GM10847 (cell line): ENCODE results near the gene SMIM44.

Experiments used
- POLR2A ChIP-seq: IDR thresholded peaks from 2 replicates; pipeline ENCODE4 v1.6.1; 2011; ENCODE audit not compliant: insufficient read length; ENCODE audit errors: extremely low read depth

The SMIM44 gene

DNA sequence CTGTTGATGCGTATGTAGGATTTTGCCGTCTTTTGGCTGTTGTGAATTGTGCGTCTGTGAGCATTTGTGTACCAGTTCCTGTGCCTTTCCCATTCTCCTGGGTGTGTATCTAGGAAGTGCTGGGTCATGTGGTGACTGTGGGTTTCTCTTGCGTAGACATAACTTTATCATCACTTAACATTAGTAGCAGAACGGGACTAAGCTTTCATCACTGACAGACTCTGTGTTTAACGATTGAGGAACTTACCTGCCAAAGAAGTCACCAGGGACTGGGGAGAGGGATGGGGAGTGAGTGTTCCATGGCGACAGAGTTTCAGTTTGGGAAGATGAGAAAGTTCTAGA lies 37.8 kb upstream of the SMIM44 start:
- no peak for TF ChIP-seq POLR2A

DNA sequence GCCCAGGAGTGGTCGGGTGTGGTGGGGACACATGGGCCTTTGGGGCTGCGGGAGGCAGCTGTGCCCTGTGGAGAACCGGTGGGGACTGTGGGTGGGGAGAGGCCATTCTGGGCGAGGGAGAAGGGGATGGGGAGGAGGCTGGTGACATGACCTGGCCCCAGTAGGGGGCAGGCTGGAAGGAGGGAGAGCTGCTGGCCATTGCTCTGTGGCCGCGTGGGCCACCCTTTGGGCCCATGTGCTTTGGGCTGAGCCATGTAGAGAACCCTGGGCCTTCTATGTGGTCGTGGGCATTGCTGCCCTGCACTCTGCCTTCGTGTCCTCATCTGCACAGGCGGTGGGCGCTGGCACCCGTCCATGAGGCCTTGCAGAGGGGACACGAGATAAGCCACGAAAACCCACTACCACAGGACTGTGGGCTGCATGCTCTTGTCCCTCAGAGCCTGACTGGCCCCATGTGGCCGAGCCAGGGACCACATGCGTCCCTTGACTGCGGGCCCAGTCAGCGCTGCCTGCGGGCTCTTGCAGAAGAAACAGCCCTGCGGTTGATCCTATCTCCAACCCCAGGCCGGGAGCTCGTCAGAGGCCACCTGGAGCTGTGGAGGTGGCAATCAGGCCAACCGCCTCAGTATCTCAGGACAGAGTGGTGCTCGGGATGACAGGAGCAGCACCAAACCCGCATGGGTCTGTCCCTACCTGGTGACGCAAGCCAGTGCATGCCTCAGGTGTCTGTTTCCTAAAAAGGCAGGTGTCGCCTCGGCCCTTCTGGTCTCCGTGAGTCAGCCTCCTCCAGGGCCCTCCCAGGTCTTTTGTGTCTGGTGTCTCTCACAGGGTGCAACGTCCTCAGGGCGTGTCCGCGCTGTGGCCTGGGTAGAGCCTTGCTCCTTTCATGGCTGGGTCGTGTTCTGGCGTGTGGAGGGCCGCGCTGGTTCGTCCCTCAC lies 37.2 kb upstream of the SMIM44 start:
- TF ChIP-seq POLR2A, result no peak

DNA sequence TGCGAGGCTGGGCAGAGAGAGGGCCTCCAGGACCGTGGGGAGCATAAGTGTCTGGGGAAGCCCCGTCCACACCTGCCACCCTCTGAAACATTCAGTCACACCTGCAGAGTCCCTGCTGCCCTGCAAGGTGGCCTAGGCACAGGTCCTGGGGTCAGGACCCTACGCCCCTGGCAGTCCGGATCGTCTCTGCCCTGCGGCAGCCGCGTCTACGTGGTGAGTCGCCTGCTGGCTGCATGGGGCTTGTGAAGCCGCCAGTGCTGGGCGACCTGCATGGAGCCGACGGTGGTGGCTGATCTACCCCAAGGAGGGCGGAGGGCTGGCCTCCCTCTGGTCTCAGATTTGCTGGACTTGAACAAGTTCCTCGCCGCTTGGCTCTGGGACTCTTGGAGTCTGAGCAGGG lies 35.9 kb upstream of the SMIM44 start:
- TF ChIP-seq POLR2A, result no peak

DNA sequence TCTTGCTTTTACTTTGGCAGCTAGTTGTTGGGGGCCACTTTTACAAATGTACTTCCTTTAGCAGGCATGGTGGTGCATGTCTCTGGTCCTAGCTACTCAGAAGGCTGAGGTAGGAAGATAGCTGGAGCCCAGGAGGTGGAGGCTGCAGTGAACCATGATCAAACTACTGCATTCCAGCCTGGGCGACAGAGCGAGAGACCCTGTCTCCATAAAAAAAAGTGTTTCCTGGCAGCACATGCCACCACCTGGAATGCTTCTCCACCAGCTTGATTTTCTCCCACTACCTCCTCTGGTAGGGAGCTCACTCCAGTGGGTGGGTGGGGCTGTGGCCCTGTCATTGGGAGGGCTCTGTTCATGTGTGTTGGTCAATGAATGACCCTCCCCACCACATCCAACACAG lies 35.4 kb upstream of the SMIM44 start:
- TF ChIP-seq POLR2A, result no peak

DNA sequence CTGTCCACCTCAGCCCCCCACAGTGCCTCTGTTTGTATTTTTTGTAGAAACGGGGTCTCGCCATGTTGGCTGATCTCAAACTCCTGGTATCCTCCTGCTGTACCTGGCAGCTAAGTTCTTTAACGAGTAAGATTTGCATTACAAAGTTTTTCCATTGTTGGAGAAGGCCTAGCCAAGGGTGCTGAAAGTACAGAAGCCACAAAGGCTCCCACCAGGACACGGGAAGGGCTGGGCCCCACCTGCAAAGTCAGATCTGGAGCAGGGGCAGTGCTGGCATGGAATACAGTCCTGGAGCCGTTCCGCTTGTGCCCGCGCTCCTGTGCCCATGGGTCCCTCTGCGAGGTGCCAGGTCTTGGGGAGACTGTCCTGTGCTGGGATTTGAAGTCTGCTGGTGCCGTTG lies 35.0 kb upstream of the SMIM44 start:
- no peak for TF ChIP-seq POLR2A

DNA sequence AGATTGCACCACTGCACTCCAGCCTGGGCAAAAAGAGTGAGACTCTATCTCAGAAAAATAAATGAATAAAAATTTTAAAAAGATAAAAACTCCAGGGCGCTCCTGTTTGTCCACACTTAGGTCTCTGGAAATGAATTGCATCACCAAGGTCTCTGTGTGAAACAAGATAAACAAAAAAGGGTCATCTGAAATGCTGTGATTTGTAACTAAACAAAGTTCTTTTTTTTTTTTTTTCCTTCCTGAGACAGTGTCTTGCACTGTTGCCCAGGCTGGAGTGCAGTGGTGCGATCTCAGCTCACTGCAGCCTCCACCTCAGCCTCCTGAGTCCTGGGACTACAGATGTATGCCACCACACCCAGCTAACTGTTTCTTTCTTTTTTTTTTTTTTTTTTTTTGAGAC lies 34.4 kb upstream of the SMIM44 start:
- TF ChIP-seq POLR2A, result no peak

DNA sequence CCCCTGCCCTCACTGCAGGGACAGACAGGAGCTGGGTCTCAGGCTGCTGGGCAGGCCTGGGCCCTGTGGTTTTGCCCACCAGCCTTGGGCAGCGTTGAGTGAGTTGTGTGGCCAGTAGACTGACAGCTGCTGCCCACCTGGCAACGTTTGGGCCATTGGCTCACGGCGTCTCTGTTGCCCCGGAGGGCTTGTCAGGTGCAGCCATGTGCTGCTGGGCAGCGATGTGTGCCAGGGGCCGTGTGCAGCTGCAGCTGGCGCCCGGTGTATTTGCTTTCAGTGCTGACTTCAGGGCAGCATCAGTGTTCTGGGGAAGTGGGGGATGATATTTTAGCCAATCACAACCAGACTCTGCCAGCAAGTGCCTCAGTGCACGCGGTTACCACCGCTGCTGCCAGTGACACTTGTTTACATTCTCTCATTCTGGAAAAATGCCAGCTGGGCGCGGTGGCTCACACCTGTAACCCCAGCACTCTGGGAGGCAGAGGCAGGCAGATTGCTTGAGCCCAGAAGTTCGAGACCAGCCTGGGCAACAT lies 33.5 kb upstream of the SMIM44 start:
- TF ChIP-seq POLR2A, result no peak

DNA sequence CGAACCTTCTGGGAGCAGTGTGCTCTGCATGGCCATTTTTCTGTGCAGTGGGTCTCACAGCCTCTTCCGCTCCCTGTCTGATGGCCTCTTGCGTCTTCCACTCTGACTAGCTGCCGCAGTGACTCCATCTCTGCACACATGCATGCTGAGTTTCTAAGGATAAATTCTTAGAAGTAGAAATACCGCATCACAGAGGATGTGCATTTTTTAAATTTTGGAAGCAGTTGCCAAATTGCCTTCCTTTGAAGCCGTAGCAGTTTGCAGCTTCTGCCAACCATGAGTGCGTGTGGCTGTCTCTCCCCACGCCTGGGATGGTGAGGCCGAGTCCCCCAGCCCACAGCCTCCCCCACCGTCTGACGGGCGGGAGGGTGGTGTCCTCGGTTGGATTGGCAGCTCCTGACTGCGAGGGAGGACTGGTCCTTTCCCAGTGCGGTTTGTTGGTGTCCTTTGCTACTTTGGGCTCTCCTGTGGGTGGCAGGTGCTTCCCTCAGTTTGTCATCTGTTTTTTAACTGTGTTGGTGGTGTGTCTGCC lies 32.7 kb upstream of the SMIM44 start:
- TF ChIP-seq POLR2A, result no peak

DNA sequence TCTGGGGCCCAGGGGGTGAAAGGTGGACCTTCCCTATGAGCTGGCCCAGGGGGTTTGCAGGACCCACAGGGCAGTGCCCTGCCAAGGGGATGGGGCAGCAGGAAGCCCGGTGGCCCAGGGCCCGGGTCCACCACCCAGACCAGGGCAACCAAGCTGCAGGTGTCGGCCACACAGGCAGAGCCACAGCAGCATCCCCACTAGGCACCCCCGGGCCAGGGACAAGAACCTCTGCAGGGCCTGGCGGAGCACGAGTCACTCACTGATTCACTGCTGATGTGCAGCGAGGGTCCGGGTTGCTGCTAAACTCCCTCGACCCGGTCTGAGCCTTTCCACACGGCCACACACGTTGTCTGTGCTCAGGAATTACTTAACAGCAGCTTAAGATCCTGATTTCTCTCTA lies 31.7 kb upstream of the SMIM44 start:
- TF ChIP-seq POLR2A, result no peak

DNA sequence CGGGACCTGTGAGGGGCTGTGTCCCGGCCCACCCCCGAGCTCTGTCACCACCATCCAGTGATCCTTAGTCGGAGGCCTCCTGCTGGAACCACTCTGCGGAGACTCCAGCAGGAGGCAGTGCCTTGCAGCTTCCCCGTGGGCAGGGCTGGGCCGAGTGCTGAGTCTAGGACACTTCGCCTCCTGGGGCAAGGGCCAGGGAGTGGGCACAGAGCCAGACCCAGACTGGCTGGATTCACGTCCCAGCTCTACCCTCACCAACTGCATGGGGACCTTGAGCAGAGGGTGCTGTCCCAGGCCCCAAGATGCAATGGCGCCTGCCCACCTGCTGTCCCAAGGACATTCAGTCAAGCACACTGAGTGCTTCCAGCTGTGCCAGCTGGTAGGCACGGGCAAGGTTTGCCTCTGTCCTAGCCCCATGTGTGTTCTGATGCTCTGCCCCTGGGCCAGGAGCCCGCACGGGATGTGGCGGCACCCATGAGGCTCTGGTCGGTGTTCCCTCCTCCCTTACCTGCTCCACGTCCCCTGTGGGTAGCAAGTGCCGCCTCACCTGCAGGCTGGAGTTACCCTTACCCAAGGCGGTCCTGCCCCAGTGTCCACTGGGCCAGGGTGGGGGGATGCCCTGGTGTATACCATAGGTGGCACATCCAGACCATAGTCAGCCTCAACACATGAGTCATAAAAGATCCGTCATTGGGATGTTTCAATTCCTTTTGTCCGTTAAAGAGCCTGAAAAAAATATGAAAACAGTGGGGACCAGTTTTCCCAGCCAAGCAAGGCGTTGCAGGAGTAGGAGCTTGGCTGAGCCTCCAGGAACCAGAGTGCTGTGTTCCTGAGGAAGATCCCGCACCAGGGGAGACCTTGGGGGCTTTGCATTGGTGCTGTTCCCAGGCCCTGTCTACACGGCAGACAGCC lies 30.2 kb upstream of the SMIM44 start:
- no peak for TF ChIP-seq POLR2A

DNA sequence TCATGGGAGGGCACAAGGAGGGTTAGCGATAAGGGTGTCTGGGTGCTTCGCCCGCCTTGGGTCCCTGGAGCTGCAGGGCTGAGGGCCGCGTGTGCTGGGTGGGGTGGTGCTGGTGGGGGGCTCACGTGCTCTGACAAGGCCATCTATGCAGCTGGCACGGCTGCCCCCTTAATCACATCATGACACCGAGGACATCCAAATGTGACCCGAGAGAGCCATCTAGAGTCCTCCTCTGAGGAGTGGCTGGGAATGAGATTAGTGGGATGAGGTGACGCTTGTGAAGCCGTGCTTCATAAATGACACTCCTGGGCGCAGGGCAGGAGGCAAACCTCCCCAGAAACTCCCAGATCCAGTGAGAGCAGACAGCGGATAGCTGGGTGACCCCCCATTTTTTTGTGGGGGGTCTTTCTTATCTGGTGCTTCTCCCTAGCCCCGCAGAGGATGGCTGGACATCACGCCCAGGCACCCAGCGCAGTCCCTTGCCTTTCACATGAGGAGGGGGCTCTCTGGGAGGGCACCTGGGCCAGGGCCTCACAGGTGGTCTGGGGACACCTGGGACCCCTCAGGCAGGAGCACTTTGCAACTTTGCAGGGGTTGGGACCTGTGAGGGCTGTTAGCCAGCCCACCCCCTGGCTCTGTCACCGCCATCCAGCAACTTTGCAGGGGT lies 29.5 kb upstream of the SMIM44 start:
- no peak for TF ChIP-seq POLR2A

DNA sequence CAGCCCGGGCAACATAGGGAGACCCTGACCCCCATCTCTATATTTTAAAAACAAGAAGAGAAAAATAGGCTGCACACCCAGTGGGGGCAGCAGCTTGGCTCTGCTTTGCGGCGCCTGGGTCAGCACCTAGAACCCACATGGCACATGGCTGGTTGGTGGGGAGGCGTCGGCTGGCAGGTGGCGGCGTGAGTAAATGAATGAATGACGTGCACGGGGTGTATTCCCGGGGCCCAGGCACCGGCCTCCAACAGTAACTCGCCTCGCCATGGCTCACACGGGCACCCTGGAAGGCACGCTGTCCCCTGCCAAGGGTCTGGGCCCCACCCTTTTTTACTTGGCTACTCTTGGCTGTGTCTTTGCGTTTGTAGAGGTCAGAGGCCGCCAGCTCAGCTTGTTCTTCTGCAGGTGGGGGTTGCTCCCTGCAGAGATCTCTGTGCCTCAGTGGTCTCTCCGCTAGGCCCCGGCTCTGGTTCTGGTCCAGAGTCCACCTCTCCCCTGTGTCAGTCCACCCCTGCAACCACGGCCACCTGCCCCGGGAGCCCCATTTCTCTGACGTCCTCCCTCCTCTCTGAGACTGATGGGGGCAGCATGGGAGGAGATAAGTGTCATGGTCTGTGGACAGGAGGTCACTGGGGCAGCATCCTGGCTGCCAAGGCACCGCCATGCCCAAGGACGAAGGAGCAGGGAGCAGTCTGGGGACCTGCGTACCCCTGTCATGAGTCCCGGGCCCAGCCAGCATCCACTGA lies 28.4 kb upstream of the SMIM44 start:
- no peak for TF ChIP-seq POLR2A

DNA sequence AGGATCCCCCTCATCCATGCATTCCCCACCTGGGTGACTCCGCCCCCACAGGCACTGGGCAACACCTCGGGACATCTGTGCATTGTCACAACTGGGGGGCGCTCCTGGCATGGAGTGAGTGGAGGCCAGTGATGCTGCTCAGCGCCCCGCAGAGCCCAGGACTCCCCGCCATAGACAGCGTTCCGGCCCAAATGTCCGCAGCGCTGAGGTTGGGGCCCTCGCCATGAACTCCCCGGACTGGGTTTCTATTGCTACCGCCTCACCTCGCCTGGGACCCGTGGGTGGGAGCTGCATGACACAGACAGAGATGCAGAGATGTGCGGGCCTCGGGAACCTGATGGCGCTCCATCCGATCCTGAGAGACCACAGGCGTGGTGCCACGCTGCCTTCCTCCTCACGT lies 27.5 kb upstream of the SMIM44 start:
- no peak for TF ChIP-seq POLR2A

DNA sequence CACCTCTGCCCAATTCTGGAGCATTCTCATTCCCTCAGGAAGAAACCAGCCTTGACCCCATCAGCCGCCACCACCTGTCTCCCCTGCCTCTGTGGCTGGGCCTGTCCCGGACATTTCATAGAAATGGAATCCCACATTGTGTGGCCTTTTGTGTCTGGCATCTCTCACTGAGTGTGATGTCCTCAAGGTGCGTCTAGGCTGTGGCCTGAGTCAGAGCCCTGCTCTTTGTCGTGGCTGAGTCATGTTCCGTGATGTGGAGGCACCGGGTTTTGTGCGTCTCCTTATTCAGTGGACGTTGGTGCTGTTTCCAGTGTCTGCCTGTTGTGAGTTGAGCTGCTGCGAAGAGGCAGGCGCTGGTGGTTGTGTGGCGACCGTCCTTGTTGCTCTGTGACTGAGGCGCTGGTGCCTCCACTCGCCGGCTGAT lies 26.3 kb upstream of the SMIM44 start:
- TF ChIP-seq POLR2A, result no peak
